ENCODE results near the gene DGKH. TPM values are rescaled to one million over a fixed set of nuclear protein-coding genes. Genes with fewer than 3 reads are reported as not detected.

DGKH gene
- 8.7 and 11.8 TPM in 2 replicates for total RNA-seq

- peak within 1 kb of the TSS; percentile 88 for H3K4me3 ChIP-seq (ENCODE audit: insufficient read depth, low read length)
- peak; percentile 88 for DNase-seq (ENCODE audit: insufficient read length, low spot score, missing footprints)
- no peaks in the 10 kb centered on the region for H3K27me3 ChIP-seq (ENCODE audit: insufficient read depth, low read length)
- peak within 1 kb of the TSS; percentile 95 for H2AFZ ChIP-seq (ENCODE audit: low read length)
- no peak for TF ChIP-seq CTCF (IDR thresholded peaks at IDR 0.05; ENCODE audit: extremely low read depth, low read depth, low read length)
- H3K4me2 ChIP-seq (ENCODE audit: insufficient read depth, low read length), result peak within 1 kb of the TSS; percentile 97
- H3K27ac ChIP-seq (ENCODE audit: low read depth, low read length), result peak within 1 kb of the TSS; percentile 76
- H3K79me2 ChIP-seq (ENCODE audit: insufficient read depth, low read length), result peaks cover 52% of the 10 kb centered on the region
- peaks cover 13% of the 10 kb centered on the region for H4K20me1 ChIP-seq (ENCODE audit: insufficient read depth, low read length)
- H3K36me3 ChIP-seq (ENCODE audit: insufficient read depth, low read length), result no peaks in the 10 kb centered on the region
- H3K4me1 ChIP-seq (ENCODE audit: insufficient read depth, low read length), result peaks cover 6% of the 10 kb centered on the region
- H3K9me3 ChIP-seq (ENCODE audit: low read depth, low read length), result no peaks in the 10 kb centered on the region
Observed at GRCh38 chr13:42048342-42048683, at the start of gene DGKH. TSS of gene DGKH (plus strand) at chr13:42048648. CDS start at chr13:42048774, 126 bp downstream.

- DNase-seq (ENCODE audit: insufficient read length, low spot score, missing footprints), result peak; percentile 38
- Histone ChIP-seq H3K27me3 (ENCODE audit: insufficient read depth, low read length) (peaks cover 4% of the 10 kb centered on the region), H2AFZ (ENCODE audit: low read length) (no peak overlapping the region), H4K20me1 (ENCODE audit: insufficient read depth, low read length) (no peaks in the 10 kb centered on the region), H3K4me2 (ENCODE audit: insufficient read depth, low read length) (no peak overlapping the region), H3K79me2 (ENCODE audit: insufficient read depth, low read length) (no peaks in the 10 kb centered on the region), H3K36me3 (ENCODE audit: insufficient read depth, low read length) (no peaks in the 10 kb centered on the region), H3K27ac (ENCODE audit: low read depth, low read length) (no peak overlapping the region), H3K4me1 (ENCODE audit: insufficient read depth, low read length) (peaks cover 16% of the 10 kb centered on the region), H3K4me3 (ENCODE audit: insufficient read depth, low read length) (no peak overlapping the region), H3K9me3 (ENCODE audit: low read depth, low read length) (no peaks in the 10 kb centered on the region)
- no peak for TF ChIP-seq CTCF (IDR thresholded peaks at IDR 0.05; ENCODE audit: extremely low read depth, low read depth, low read length)
Observed at GRCh38 chr13:42000846-42001245, 47.6 kb upstream of the DGKH start.

- H4K20me1 ChIP-seq (ENCODE audit: insufficient read depth, low read length), result no peaks in the 10 kb centered on the region
- H3K27me3 ChIP-seq (ENCODE audit: insufficient read depth, low read length), result peaks cover 4% of the 10 kb centered on the region
- H3K9me3 ChIP-seq (ENCODE audit: low read depth, low read length), result no peaks in the 10 kb centered on the region
- H3K4me2 ChIP-seq (ENCODE audit: insufficient read depth, low read length), result peak overlapping the region; percentile 67
- H3K36me3 ChIP-seq (ENCODE audit: insufficient read depth, low read length), result no peaks in the 10 kb centered on the region
- H2AFZ ChIP-seq (ENCODE audit: low read length), result peak overlapping the region; percentile 73
- peak overlapping the region; percentile 33 for H3K27ac ChIP-seq (ENCODE audit: low read depth, low read length)
- peaks cover 13% of the 10 kb centered on the region for H3K4me1 ChIP-seq (ENCODE audit: insufficient read depth, low read length)
- DNase-seq (ENCODE audit: insufficient read length, low spot score, missing footprints), result peak; percentile 95
- no peaks in the 10 kb centered on the region for H3K79me2 ChIP-seq (ENCODE audit: insufficient read depth, low read length)
- no peak for TF ChIP-seq CTCF (IDR thresholded peaks at IDR 0.05; ENCODE audit: extremely low read depth, low read depth, low read length)
- peak overlapping the region; percentile 26 for H3K4me3 ChIP-seq (ENCODE audit: insufficient read depth, low read length)
Observed at GRCh38 chr13:42001580-42001979, 46.9 kb upstream of the DGKH start.

GRCh38 chr13:42002066-42002465, 46.4 kb upstream of the DGKH start:
- Histone ChIP-seq H3K4me1 (ENCODE audit: insufficient read depth, low read length) (peaks cover 13% of the 10 kb centered on the region), H3K36me3 (ENCODE audit: insufficient read depth, low read length) (no peaks in the 10 kb centered on the region), H3K27me3 (ENCODE audit: insufficient read depth, low read length) (peaks cover 4% of the 10 kb centered on the region), H2AFZ (ENCODE audit: low read length) (no peak overlapping the region), H3K9me3 (ENCODE audit: low read depth, low read length) (no peaks in the 10 kb centered on the region), H3K4me3 (ENCODE audit: insufficient read depth, low read length) (no peak overlapping the region), H3K27ac (ENCODE audit: low read depth, low read length) (no peak overlapping the region), H4K20me1 (ENCODE audit: insufficient read depth, low read length) (no peaks in the 10 kb centered on the region), H3K79me2 (ENCODE audit: insufficient read depth, low read length) (no peaks in the 10 kb centered on the region), H3K4me2 (ENCODE audit: insufficient read depth, low read length) (peak overlapping the region; percentile 67)
- TF ChIP-seq CTCF (IDR thresholded peaks at IDR 0.05; ENCODE audit: extremely low read depth, low read depth, low read length), result no peak
- DNase-seq (ENCODE audit: insufficient read length, low spot score, missing footprints), result peak; percentile 62
